Cardiac muscle cell (in vitro differentiated cells and primary cell): ENCODE data around the gene HOXA5. TPM values are rescaled to one million over a fixed set of nuclear protein-coding genes. Genes with fewer than 3 reads are reported as not detected.

Experiments used
- DNase-seq, 2 donors: peaks; one replicate each; pipeline versions ENCODE4 v3.0.0 to v3.0.0-alpha.2; 2010 to 2017; ENCODE audit warnings: low read depth in 1 of 2, low spot score in 1 of 2
- H3K27ac ChIP-seq: fragments of 200-600 bp; sonication (generic); 2 replicates; pipeline ENCODE4 v1.5.1; 2016
- H3K27me3 ChIP-seq: fragments of 200-600 bp; sonication (generic); 2 replicates; pipeline ENCODE4 v1.6.0; 2016; ENCODE audit warnings: control low read depth
- H3K36me3 ChIP-seq: fragments of 200-600 bp; sonication (generic); 2 replicates; pipeline ENCODE4 v1.5.1; 2016; ENCODE audit warnings: control low read depth
- H3K4me1 ChIP-seq: fragments of 200-600 bp; sonication (generic); 2 replicates; pipeline ENCODE4 v1.8.1; 2017; ENCODE audit warnings: low read depth, mild to moderate bottlenecking, mixed run types
- H3K4me3 ChIP-seq: fragments of 200-600 bp; sonication (generic); 2 replicates; pipeline ENCODE4 v1.5.1; 2016; ENCODE audit warnings: mild to moderate bottlenecking
- H3K9me3 ChIP-seq: fragments of 200-600 bp; sonication (generic); 2 replicates; pipeline ENCODE4 v1.5.1; 2017; ENCODE audit warnings: low read depth, mild to moderate bottlenecking, control low read depth
- polyA plus RNA-seq: library from polyadenylated mRNA; unstranded; fragments of >200 nt; fragmentation: Nextera tagmentation; extraction: Ambion mirVana; gene quantifications from 2 replicates; pipeline ENCODE4 v1.2.1, GENCODE V29; 2016
- total RNA-seq: library from RNA; depleted of rRNA; stranded (reverse); fragments of >200 nt; gene quantifications from 2 replicates; pipeline ENCODE4 v1.2.3, GENCODE V29; 2016
- TF ChIP-seq, protein P1 (sequence below): IDR thresholded peaks from 2 replicates; pipeline ENCODE4 v1.5.1; 2012; ENCODE audit warnings: low read depth, mild to moderate bottlenecking, low read length

Gene HOXA5
- total RNA-seq (not detected in 2 replicates), polyA plus RNA-seq (not detected in 2 replicates)

- DNase-seq, result peak in 1 of 2 donors; percentile 40
- Histone ChIP-seq H3K4me3 (peak within 1 kb of the TSS; percentile 19), H3K36me3 (no peaks in the 10 kb centered on the region), H3K27ac (no peak within 1 kb of the TSS), H3K9me3 (no peaks in the 10 kb centered on the region), H3K4me1 (peaks cover 4% of the 10 kb centered on the region), H3K27me3 (peaks cover 100% of the 10 kb centered on the region)
- TF ChIP-seq, protein P1, sequence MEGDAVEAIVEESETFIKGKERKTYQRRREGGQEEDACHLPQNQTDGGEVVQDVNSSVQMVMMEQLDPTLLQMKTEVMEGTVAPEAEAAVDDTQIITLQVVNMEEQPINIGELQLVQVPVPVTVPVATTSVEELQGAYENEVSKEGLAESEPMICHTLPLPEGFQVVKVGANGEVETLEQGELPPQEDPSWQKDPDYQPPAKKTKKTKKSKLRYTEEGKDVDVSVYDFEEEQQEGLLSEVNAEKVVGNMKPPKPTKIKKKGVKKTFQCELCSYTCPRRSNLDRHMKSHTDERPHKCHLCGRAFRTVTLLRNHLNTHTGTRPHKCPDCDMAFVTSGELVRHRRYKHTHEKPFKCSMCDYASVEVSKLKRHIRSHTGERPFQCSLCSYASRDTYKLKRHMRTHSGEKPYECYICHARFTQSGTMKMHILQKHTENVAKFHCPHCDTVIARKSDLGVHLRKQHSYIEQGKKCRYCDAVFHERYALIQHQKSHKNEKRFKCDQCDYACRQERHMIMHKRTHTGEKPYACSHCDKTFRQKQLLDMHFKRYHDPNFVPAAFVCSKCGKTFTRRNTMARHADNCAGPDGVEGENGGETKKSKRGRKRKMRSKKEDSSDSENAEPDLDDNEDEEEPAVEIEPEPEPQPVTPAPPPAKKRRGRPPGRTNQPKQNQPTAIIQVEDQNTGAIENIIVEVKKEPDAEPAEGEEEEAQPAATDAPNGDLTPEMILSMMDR, result peak; percentile 42
Observed at GRCh38 chr7:27143023-27143949, at the start of gene HOXA5. TSS of gene HOXA5 (minus strand) at chr7:27143681. CDS start at chr7:27143607, 74 bp downstream.

DNA sequence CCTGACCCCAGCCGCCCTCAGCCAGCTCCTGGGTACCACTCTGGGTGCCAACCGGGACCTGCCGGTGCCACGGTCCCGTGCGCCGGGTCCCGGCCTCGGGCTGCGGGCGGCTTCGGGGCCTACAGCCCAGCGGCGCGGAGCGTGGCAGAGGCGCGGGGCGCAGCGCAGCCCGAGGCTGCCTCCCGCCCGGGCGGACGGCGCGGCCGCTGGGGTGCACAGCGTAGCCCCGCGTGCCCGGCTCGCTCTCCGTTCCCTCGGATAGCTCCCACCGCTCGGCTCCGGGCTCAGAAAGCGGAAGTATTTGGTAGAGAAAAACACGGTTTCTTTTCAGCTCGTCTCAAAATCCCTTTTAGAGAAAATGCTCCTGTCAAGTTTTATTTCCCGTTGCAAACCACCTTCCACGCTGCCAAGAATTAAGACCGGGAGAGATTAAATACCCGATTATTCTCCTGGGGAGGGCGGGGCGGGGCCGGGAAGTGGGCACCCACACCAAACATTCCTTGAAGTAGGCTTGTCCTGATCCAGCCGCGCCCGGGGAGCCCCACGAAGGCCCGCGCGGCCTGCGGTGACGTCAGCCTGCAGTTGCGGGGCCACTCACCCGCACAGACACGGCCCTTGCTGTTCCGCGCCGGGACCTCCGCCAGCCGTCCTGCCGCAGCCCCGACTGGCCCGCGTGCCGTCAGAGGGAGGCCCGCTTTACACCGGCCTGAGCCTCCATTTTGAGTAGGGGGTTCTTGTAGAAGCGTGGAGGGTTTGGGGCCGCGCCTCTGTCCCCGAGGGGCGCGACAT is 49.3 kb upstream of the HOXA5 start:
- Histone ChIP-seq H3K9me3 (no peaks in the 10 kb centered on the region), H3K27ac (no peak overlapping the region), H3K4me1 (no peaks in the 10 kb centered on the region), H3K4me3 (no peak overlapping the region), H3K27me3 (peaks cover 100% of the 10 kb centered on the region), H3K36me3 (no peaks in the 10 kb centered on the region)
- no peak for DNase-seq
- TF ChIP-seq, protein P1, result no peak

- TF ChIP-seq, protein P1, result no peak
- Histone ChIP-seq H3K27ac (no peak overlapping the region), H3K27me3 (peaks cover 100% of the 10 kb centered on the region), H3K4me3 (no peak overlapping the region), H3K9me3 (no peaks in the 10 kb centered on the region), H3K4me1 (no peaks in the 10 kb centered on the region), H3K36me3 (no peaks in the 10 kb centered on the region)
- DNase-seq, result no peak
Observed at GRCh38 chr7:27191833-27192545, 48.5 kb upstream of the HOXA5 start.

- Histone ChIP-seq H3K9me3 (no peaks in the 10 kb centered on the region), H3K4me3 (no peak overlapping the region), H3K27ac (no peak overlapping the region), H3K36me3 (no peaks in the 10 kb centered on the region), H3K4me1 (no peaks in the 10 kb centered on the region), H3K27me3 (peaks cover 100% of the 10 kb centered on the region)
- TF ChIP-seq, protein P1, result no peak
- no peak for DNase-seq
Observed at GRCh38 chr7:27191161-27191731, 47.8 kb upstream of the HOXA5 start.
